LNCaP clone FGC (cell line): ENCODE data around the gene SP3.

Experiments used
- DNase-seq: peaks from one replicate; pipeline ENCODE4 v3.0.0-alpha.2; 2011; ENCODE audit warnings: low read depth
- H3K4me3 ChIP-seq: 2 replicates; pipeline ENCODE4 v1.5.1; 2011; ENCODE audit warnings: mild to moderate bottlenecking, low read depth, low read length, control low read depth
- TF ChIP-seq, protein P1 (sequence below): IDR thresholded peaks from 2 replicates; pipeline ENCODE4 v1.5.1; 2012; ENCODE audit warnings: mild to moderate bottlenecking; ENCODE audit not compliant: control insufficient read depth, insufficient read depth; ENCODE audit errors: extremely low read depth

SP3 gene

DNA sequence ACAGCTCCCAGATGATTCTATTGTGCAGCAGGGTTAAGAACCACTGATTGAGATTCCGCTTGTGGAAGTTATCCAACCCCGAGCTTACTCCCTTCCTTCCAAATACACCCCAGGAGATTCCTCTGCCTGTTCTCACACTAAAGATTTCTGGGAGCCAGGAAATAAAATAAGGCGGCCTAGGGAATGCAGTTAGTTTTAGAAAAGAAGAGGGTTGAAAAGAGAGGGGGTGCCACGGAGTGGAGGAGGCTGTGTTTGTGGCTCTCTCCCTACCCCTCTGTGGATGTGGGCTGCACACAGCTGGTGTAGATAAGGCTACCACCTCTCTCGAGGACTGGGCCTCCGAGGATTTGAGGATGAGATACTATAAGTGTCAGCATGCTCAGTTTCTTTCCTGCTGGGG, 25.1 kb upstream of the SP3 start:
- TF ChIP-seq, protein P1, sequence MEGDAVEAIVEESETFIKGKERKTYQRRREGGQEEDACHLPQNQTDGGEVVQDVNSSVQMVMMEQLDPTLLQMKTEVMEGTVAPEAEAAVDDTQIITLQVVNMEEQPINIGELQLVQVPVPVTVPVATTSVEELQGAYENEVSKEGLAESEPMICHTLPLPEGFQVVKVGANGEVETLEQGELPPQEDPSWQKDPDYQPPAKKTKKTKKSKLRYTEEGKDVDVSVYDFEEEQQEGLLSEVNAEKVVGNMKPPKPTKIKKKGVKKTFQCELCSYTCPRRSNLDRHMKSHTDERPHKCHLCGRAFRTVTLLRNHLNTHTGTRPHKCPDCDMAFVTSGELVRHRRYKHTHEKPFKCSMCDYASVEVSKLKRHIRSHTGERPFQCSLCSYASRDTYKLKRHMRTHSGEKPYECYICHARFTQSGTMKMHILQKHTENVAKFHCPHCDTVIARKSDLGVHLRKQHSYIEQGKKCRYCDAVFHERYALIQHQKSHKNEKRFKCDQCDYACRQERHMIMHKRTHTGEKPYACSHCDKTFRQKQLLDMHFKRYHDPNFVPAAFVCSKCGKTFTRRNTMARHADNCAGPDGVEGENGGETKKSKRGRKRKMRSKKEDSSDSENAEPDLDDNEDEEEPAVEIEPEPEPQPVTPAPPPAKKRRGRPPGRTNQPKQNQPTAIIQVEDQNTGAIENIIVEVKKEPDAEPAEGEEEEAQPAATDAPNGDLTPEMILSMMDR = no peak
- no peak overlapping the region for H3K4me3 ChIP-seq
- no peak for DNase-seq

DNA sequence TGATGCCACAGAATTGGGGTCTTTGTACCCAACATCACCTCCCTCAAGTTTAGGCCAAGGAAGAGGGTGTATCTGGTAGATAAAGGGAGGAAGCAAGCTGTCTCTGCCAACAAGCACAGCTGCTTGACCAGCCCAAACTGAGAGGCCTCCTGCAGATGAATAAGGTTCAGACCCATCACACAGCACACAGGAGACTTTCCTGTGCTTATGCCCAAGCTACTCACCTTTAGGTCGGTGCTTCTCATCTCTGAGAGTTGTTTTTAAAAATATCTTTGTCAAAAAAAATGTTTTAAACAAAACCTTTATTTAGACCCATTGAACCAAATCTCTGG, 24.7 kb upstream of the SP3 start:
- TF ChIP-seq, protein P1 = no peak

DNA sequence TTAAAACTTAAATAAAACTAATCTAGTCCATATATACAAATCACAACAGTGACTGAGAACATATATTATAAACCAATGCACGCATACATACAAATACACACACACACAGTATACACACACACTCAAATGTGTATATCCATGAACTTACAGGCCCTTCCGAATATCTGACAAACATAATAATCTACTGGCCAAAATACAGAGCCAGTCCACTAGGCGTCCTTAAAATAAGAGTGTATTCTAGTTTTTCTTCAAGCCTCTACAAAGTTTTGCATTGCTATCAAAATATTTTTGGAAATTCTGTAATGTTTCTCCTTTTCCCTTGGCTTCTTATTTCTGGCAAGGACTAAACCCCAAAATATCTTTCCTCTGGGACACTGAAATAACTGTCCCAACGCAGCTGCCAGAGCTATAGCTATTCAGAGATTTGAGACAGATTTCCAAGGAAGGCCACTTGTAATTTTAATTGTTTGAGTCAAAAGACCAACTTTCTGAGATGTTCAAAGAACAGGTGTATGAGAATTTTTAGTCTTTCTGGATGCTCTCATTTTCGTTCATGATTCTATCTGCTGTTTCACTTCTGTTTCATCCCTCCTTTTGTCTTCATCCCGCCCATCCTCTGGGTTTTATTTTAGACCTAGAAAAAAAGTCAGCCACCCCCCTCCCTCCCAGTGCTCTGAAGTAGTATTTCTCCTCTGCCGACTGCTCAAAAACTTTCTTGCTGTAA, 24.1 kb upstream of the SP3 start:
- DNase-seq = no peak
- H3K4me3 ChIP-seq = no peak overlapping the region
- TF ChIP-seq, protein P1 = no peak

More for the DNA sequence above, 24.7 kb upstream of the SP3 start:
- H3K4me3 ChIP-seq = no peak overlapping the region
- DNase-seq = no peak

DNA sequence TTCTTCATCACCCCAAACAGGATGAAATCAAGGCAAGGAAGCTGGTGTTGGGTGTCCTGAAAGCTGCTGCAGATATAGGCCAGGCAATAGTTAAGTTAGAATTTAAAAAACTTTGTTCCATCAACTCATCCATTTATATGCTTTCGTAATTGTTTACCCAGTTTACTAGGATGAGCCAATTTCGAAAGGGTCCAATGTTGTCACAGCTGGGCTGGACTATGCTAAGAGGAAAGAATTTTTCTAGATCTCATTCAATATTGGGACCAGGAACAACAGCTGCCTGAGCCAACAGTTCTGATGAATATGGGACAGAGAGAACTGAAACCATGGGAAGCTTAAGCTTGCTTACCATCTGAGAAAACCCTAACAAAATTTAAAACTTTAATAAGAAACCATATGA, 21.6 kb upstream of the SP3 start:
- DNase-seq = no peak
- TF ChIP-seq, protein P1 = no peak
- no peak overlapping the region for H3K4me3 ChIP-seq

DNA sequence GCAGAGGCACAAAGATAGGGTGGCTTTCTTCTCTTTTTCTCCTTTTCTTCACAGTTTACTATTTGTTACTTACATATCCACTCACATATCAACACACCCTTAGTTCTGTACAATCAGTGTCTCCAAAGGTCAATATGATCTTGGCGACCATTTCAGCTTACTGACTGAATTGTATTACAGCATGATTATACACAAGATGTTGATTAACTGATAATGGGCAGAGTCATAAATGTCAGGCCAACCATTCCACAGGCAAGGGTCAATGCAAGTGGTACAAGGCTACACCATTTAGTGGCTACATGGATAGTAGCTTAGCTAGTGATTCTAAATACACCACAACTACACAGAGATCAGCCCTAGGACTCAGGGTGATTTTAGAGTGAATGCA, 20.4 kb upstream of the SP3 start:
- no peak for DNase-seq

DNA sequence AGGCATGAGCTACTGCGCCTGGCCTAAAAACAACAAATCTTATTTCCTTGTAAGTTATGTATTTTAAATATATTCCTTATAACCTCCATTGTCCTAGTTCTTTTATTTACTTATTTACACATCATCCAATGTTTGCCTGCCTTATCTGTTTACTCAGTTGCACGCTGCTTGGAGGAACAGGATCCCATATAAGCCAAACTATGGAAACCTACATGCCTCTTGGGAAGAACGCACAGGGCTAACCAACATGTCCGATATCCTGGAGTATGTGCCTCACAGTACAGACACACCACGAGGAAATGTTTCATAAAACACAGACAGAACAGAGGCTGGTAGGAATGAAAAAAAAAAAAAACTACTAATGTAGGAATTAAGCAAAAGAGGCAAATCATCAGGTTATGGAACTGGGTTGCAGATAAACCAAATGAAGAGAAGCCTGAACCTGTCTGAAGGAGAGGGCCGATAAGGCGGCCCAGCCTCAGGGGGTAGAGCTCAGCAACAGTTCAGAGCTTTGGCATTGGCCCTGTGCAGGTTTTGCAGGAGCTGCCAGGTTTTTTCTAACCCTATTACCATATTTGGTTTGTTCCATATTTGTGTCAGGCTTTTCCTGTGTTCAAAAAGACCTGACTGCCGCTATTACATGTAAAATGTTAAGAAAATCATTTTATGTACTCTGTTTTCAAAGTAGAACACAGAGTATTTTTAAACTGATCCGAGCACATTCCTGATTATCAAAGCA, 19.9 kb upstream of the SP3 start:
- TF ChIP-seq, protein P1 = no peak
- H3K4me3 ChIP-seq = no peak overlapping the region
- DNase-seq = no peak

More for the DNA sequence above, 20.4 kb upstream of the SP3 start:
- TF ChIP-seq, protein P1 = no peak
- no peak overlapping the region for H3K4me3 ChIP-seq

DNA sequence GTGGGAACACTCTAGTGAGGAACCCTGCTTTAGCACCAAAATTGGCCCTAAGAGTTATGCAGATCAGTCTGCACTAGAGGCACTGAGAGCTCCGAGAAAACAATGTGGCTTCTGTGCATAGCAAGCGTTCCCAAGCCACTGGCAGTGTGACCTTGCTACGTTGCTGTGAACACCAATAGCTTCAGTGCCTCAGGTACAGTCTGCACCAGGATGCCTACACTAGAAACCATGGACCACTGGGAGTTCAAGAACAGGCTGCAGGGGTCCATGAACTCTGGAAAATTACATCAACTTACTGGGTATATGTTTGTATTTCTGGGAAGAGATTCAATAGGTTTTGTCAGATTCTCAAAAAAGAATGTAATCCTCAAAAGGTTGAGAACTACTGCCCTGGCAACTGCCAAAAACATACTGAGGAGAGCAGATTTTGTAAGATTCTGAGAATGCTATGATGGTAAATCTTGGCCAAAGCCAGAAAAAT, 18.3 kb upstream of the SP3 start:
- DNase-seq = no peak

More for the DNA sequence above, 18.3 kb upstream of the SP3 start:
- H3K4me3 ChIP-seq = no peak overlapping the region
- TF ChIP-seq, protein P1 = no peak
